ENCODE data around the gene TVP23C. TPM values are rescaled to one million over a fixed set of nuclear protein-coding genes. Genes with fewer than 3 reads are reported as not detected.

Gene TVP23C
- polyA plus RNA-seq, 1 experiment = 21.1 TPM

GRCh38 chr17:15502369-15503112 lies 60.7 kb downstream of the TVP23C start:
- H3K27ac ChIP-seq (ENCODE audit: low read depth, low read length) = peak overlapping the region; percentile 61
- TF ChIP-seq CTCF (IDR thresholded peaks at IDR 0.05; ENCODE audit: low read depth, low read length) = peak; percentile 92
- no peak overlapping the region for H3K4me3 ChIP-seq (ENCODE audit: low read depth, low read length)
- DNase-seq (ENCODE audit: low read depth, low spot score) = peak; percentile 83
- POLR2A ChIA-PET = interaction anchor here (0.7 to 1.4 kb wide), 6 partner anchors 8 to 240 kb away, joined by 3 to 13 read pairs (median 4); no protein-coding TSS in a partner anchor
- CTCF ChIA-PET = interaction anchor here (0.7 to 6.4 kb wide), 62 partner anchors 8 to 1432 kb away, joined by 3 to 116 read pairs (median 6); partner anchors contain the start of gene PMP22
- no peaks in the 10 kb centered on the region for H3K27me3 ChIP-seq (ENCODE audit: control insufficient read depth, insufficient read depth, low read length)
- H3K9me3 ChIP-seq (ENCODE audit: control insufficient read depth, insufficient read depth, low read length) = no peaks in the 10 kb centered on the region

- CTCF ChIA-PET = interaction anchor here (1.0 to 6.4 kb wide), 7 partner anchors 19 to 267 kb away, joined by 3 to 116 read pairs (median 14); no protein-coding TSS in a partner anchor
- TF ChIP-seq CTCF (IDR thresholded peaks at IDR 0.05; ENCODE audit: low read depth, low read length) = no peak
- no peaks in the 10 kb centered on the region for H3K9me3 ChIP-seq (ENCODE audit: control insufficient read depth, insufficient read depth, low read length)
These were observed 61.5 kb downstream of the TVP23C start for GRCh38 chr17:15501793-15502192.

GRCh38 chr17:15501282-15501681 lies 62.0 kb downstream of the TVP23C start:
- TF ChIP-seq CTCF (IDR thresholded peaks at IDR 0.05; ENCODE audit: low read depth, low read length) = no peak
- H3K9me3 ChIP-seq (ENCODE audit: control insufficient read depth, insufficient read depth, low read length) = no peaks in the 10 kb centered on the region
- CTCF ChIA-PET = interaction anchor here (6.4 kb wide), 1 partner anchor 243 kb away, joined by 116 read pairs; no protein-coding TSS in a partner anchor
- H3K27ac ChIP-seq (ENCODE audit: low read depth, low read length) = no peak overlapping the region
- POLR2A ChIA-PET = no interaction called here
- H3K27me3 ChIP-seq (ENCODE audit: control insufficient read depth, insufficient read depth, low read length) = no peaks in the 10 kb centered on the region
- DNase-seq (ENCODE audit: low read depth, low spot score) = no peak
- H3K4me3 ChIP-seq (ENCODE audit: low read depth, low read length) = no peak overlapping the region

More at GRCh38 chr17:15501793-15502192, 61.5 kb downstream of the TVP23C start:
- H3K4me3 ChIP-seq (ENCODE audit: low read depth, low read length) = no peak overlapping the region
- POLR2A ChIA-PET = no interaction called here
- no peaks in the 10 kb centered on the region for H3K27me3 ChIP-seq (ENCODE audit: control insufficient read depth, insufficient read depth, low read length)
- no peak for DNase-seq (ENCODE audit: low read depth, low spot score)
- no peak overlapping the region for H3K27ac ChIP-seq (ENCODE audit: low read depth, low read length)

- Histone ChIP-seq H3K27me3 (ENCODE audit: control insufficient read depth, insufficient read depth, low read length) (no peaks in the 10 kb centered on the region), H3K27ac (ENCODE audit: low read depth, low read length) (no peak overlapping the region), H3K4me3 (ENCODE audit: low read depth, low read length) (no peak overlapping the region), H3K9me3 (ENCODE audit: control insufficient read depth, insufficient read depth, low read length) (no peaks in the 10 kb centered on the region)
- ChIA-PET CTCF (no interaction called here), POLR2A (no interaction called here)
- no peak for TF ChIP-seq CTCF (IDR thresholded peaks at IDR 0.05; ENCODE audit: low read depth, low read length)
- no peak for DNase-seq (ENCODE audit: low read depth, low spot score)
These were observed 65.2 kb downstream of the TVP23C start for GRCh38 chr17:15498107-15498506.

Data from AG04450 (cell line).